G401.6 (cell line): ENCODE data around the gene BCL3.
A peak's percentile ranks its signal among the peaks of the same experiment; 100 is the strongest.

ENCODE experiments used
- FAIRE-seq: peaks from 2 replicates; lab custom pipeline; 2012; peaks lifted over from hg19 to GRCh38; lab: Jason Lieb, UNC

Gene BCL3

GRCh38 chr19:44794610-44795009 is 46.1 kb downstream of the BCL3 start:
- FAIRE-seq = no peak

GRCh38 chr19:44795398-44795987 is 47.0 kb downstream of the BCL3 start:
- FAIRE-seq = no peak

GRCh38 chr19:44796701-44797115 is 48.2 kb downstream of the BCL3 start:
- FAIRE-seq = no peak

GRCh38 chr19:44799627-44800346 is 51.3 kb downstream of the BCL3 start:
- no peak for FAIRE-seq

GRCh38 chr19:44800461-44800860 is 52.0 kb downstream of the BCL3 start:
- peak; percentile 39 for FAIRE-seq

GRCh38 chr19:44803442-44804428 is 55.2 kb downstream of the BCL3 start:
- no peak for FAIRE-seq

- FAIRE-seq = no peak
Measured at GRCh38 chr19:44806291-44806690, 57.8 kb downstream of the BCL3 start.

- no peak for FAIRE-seq
Measured at GRCh38 chr19:44807162-44807561, 58.7 kb downstream of the BCL3 start.

GRCh38 chr19:44807652-44808462 is 59.3 kb downstream of the BCL3 start:
- FAIRE-seq = peak; percentile 67

GRCh38 chr19:44808463-44809371 is 60.2 kb downstream of the BCL3 start, which contains the start of gene BCAM:
Gene BCAM, plus strand, starts transcription at chr19:44809103. Its CDS starts 22 bp downstream, at chr19:44809125.
- no peak for FAIRE-seq
